HG03060 (cell line): Measurements from ENCODE around the gene SGCD.

ENCODE experiments used
- ATAC-seq: cut with Tn5 transposase; IDR thresholded peaks from one replicate; pipeline ENCODE4 v1.9.1; 2021; ENCODE audit warnings: low read depth, moderate number of reproducible peaks; ENCODE audit not compliant: unreplicated experiment

The SGCD gene

GRCh38 chr5:156498226-156498980 lies 171.4 kb downstream of the SGCD start:
- ATAC-seq, result no peak

GRCh38 chr5:156500755-156501154 lies 173.8 kb downstream of the SGCD start:
- ATAC-seq, result no peak

GRCh38 chr5:156505101-156505500 lies 178.1 kb downstream of the SGCD start:
- no peak for ATAC-seq

GRCh38 chr5:156513123-156513815 lies 186.3 kb downstream of the SGCD start:
- ATAC-seq, result no peak

- ATAC-seq, result no peak
Measured at GRCh38 chr5:156515121-156515520, 188.2 kb downstream of the SGCD start.

GRCh38 chr5:156515803-156516360 lies 188.9 kb downstream of the SGCD start:
- ATAC-seq, result no peak

GRCh38 chr5:156522651-156523529 lies 195.9 kb downstream of the SGCD start:
- no peak for ATAC-seq

GRCh38 chr5:156523607-156524006 lies 196.6 kb downstream of the SGCD start:
- ATAC-seq, result no peak

- ATAC-seq, result no peak
Measured at GRCh38 chr5:156526081-156526925, 199.3 kb downstream of the SGCD start.

- no peak for ATAC-seq
Measured at GRCh38 chr5:156527611-156528010, 200.6 kb downstream of the SGCD start.

GRCh38 chr5:156528673-156529072 lies 201.7 kb downstream of the SGCD start:
- no peak for ATAC-seq

GRCh38 chr5:156529892-156530291 lies 202.9 kb downstream of the SGCD start:
- no peak for ATAC-seq

GRCh38 chr5:156531199-156531598 lies 204.2 kb downstream of the SGCD start:
- no peak for ATAC-seq

GRCh38 chr5:156532921-156533320 lies 206.0 kb downstream of the SGCD start:
- ATAC-seq, result no peak

GRCh38 chr5:156534085-156534484 lies 207.1 kb downstream of the SGCD start:
- ATAC-seq, result no peak

GRCh38 chr5:156534906-156535485 lies 208.0 kb downstream of the SGCD start:
- ATAC-seq, result no peak

GRCh38 chr5:156540491-156540890 lies 213.5 kb downstream of the SGCD start:
- ATAC-seq, result no peak

GRCh38 chr5:156541582-156541981 lies 214.6 kb downstream of the SGCD start:
- no peak for ATAC-seq

GRCh38 chr5:156543348-156544145 lies 216.6 kb downstream of the SGCD start:
- no peak for ATAC-seq
